Fibroblast of lung (primary cell): ENCODE measurements around the gene SCN10A.

Experiments
- CTCF ChIP-seq, 2 donors: IDR thresholded peaks in 1 of 2; conservative IDR thresholded peaks in 1 of 2; 1 replicate in 1 of 2; 2 replicates in 1 of 2; pipeline ENCODE4 v1.5.1; 2011 to 2012; ENCODE audit warnings: low read length in 2 of 2, control low read depth in 1 of 2, inconsistent platforms in 1 of 2, low read depth in 1 of 2, mild to moderate bottlenecking in 1 of 2
- EZH2 ChIP-seq: IDR thresholded peaks from 2 replicates; pipeline ENCODE4 v1.5.1; 2012; ENCODE audit warnings: low read length, control low read depth, mild to moderate bottlenecking; ENCODE audit errors: missing control alignments

DNA sequence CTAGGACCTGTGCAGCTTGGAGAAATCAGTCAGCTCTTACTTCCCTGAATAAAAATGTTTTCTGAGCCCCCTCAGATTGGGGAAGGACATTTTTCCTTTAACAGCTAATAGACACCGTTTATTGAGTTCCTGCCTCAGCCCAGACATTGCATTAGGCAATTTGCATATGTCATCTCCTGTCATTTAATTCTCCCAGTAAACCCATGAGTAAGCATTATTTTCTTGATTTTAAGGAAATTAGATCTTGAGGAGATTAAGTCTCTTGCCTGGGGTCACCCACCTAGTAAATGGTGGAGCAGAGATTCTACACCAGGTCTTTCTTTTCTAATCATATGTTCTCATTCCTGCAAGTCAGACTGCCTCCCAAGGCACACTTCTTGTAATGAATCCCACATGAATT is 88.0 kb downstream of the SCN10A start:
- TF ChIP-seq CTCF (conservative IDR thresholded peaks at IDR 0.05 in 1 of 2, IDR thresholded peaks at IDR 0.05 in 1 of 2; ENCODE audit: low read depth in 1 of 2, low read length in 2 of 2) (no peak), EZH2 (no peak)
